ENCODE results near the gene ASTN2. TPM values are rescaled to one million over a fixed set of nuclear protein-coding genes. Genes with fewer than 3 reads are reported as not detected.

Gene ASTN2
- total and polyA plus RNA-seq, 2 experiments from 2014 or later = 5.8 to 7.5 TPM

DNA sequence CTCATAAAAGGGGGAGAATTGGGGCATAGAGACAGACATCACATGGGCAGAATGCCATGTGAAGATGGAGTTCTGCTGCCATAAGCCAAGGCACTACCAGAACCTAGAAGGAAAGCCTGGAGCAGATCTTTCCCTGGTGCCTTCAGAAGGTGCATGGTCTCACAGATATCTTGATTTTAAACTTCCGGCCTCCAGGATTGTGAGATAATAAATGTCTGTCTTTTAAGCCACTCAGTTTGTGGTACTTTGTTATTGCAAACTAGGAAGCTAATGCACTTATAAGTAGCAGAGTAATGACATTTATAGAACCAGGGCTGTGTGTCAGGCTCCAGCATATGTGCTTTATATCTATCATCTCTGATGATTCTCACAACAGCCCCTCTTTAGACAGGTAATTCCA is 130.4 kb downstream of the ASTN2 start:
- TF ChIP-seq EZH2phosphoT487 (IDR thresholded peaks at IDR 0.05; ENCODE audit: insufficient read depth, low read depth) (no peak), EZH2 (IDR thresholded peaks at IDR 0.05; ENCODE audit: insufficient read depth, poor library complexity, severe bottlenecking) (no peak)
- no peak overlapping the region for H3K27ac ChIP-seq
- no peak overlapping the region for H2AFZ ChIP-seq
- no peaks in the 10 kb centered on the region for H3K27me3 ChIP-seq (replicated peaks; ENCODE audit: insufficient read depth)
- H3K79me2 ChIP-seq (ENCODE audit: insufficient read depth) = no peaks in the 10 kb centered on the region
- H3F3A ChIP-seq (ENCODE audit: insufficient read depth) = no peaks in the 10 kb centered on the region
- no peaks in the 10 kb centered on the region for H3K9me3 ChIP-seq (ENCODE audit: low read depth)
- WGBS, 2 experiments (ENCODE audit: low coverage in 1 of 2, low lambda C conversion rate in 2 of 2, missing lambda C conversion rate in 2 of 2) = 48 to 63% methylated on average over 1 of the region's 1 CpG
- DNase-seq = no peak
- no peaks in the 10 kb centered on the region for H4K20me1 ChIP-seq (ENCODE audit: insufficient read depth)
- H3K4me3 ChIP-seq = no peak overlapping the region
- no peak overlapping the region for H3K4me2 ChIP-seq (ENCODE audit: unreplicated experiment)
- H3K4me1 ChIP-seq (ENCODE audit: insufficient read depth) = no peaks in the 10 kb centered on the region
- in situ Hi-C loops (cut with MboI) = no loop called here
- no peaks in the 10 kb centered on the region for H3K9me2 ChIP-seq (ENCODE audit: insufficient read depth)
- H3K9ac ChIP-seq = no peak overlapping the region
- H3K36me3 ChIP-seq (ENCODE audit: low read depth) = no peaks in the 10 kb centered on the region

GRCh38 chr9:117282541-117282940 is 132.3 kb downstream of the ASTN2 start:
- Histone ChIP-seq H3K27ac (no peak overlapping the region), H3K79me2 (ENCODE audit: insufficient read depth) (no peaks in the 10 kb centered on the region), H3K4me2 (ENCODE audit: unreplicated experiment) (no peak overlapping the region), H2AFZ (no peak overlapping the region), H3K27me3 (replicated peaks; ENCODE audit: insufficient read depth) (no peaks in the 10 kb centered on the region), H3K4me3 (no peak overlapping the region), H3F3A (ENCODE audit: insufficient read depth) (no peaks in the 10 kb centered on the region), H3K9me2 (ENCODE audit: insufficient read depth) (no peaks in the 10 kb centered on the region), H3K36me3 (ENCODE audit: low read depth) (no peaks in the 10 kb centered on the region), H3K4me1 (ENCODE audit: insufficient read depth) (no peaks in the 10 kb centered on the region), H3K9me3 (ENCODE audit: low read depth) (no peaks in the 10 kb centered on the region), H4K20me1 (ENCODE audit: insufficient read depth) (no peaks in the 10 kb centered on the region), H3K9ac (no peak overlapping the region)
- TF ChIP-seq EZH2phosphoT487 (IDR thresholded peaks at IDR 0.05; ENCODE audit: insufficient read depth, low read depth) = no peak
- TF ChIP-seq EZH2 (IDR thresholded peaks at IDR 0.05; ENCODE audit: insufficient read depth, poor library complexity, severe bottlenecking) = no peak
- in situ Hi-C loops (cut with MboI) = no loop called here
- no peak for DNase-seq
- 16 to 35% methylated on average over 2 of the region's 2 CpGs for WGBS, 2 experiments (ENCODE audit: low coverage in 1 of 2, low lambda C conversion rate in 2 of 2, missing lambda C conversion rate in 2 of 2)

- no peak overlapping the region for H3K27ac ChIP-seq
- WGBS, 2 experiments (ENCODE audit: low coverage in 1 of 2, low lambda C conversion rate in 2 of 2, missing lambda C conversion rate in 2 of 2) = 0 to 3% methylated on average over 7 of the region's 7 CpGs
- H4K20me1 ChIP-seq (ENCODE audit: insufficient read depth) = no peaks in the 10 kb centered on the region
- no peaks in the 10 kb centered on the region for H3K9me3 ChIP-seq (ENCODE audit: low read depth)
- in situ Hi-C loops (cut with MboI) = no loop called here
- no peak overlapping the region for H3K4me3 ChIP-seq
- no peaks in the 10 kb centered on the region for H3K27me3 ChIP-seq (replicated peaks; ENCODE audit: insufficient read depth)
- H2AFZ ChIP-seq = no peak overlapping the region
- H3K9ac ChIP-seq = no peak overlapping the region
- TF ChIP-seq EZH2phosphoT487 (IDR thresholded peaks at IDR 0.05; ENCODE audit: insufficient read depth, low read depth) = no peak
- no peak for TF ChIP-seq EZH2 (IDR thresholded peaks at IDR 0.05; ENCODE audit: insufficient read depth, poor library complexity, severe bottlenecking)
- no peaks in the 10 kb centered on the region for H3F3A ChIP-seq (ENCODE audit: insufficient read depth)
- no peaks in the 10 kb centered on the region for H3K36me3 ChIP-seq (ENCODE audit: low read depth)
- no peak overlapping the region for H3K4me2 ChIP-seq (ENCODE audit: unreplicated experiment)
- H3K79me2 ChIP-seq (ENCODE audit: insufficient read depth) = no peaks in the 10 kb centered on the region
- H3K4me1 ChIP-seq (ENCODE audit: insufficient read depth) = no peaks in the 10 kb centered on the region
- no peaks in the 10 kb centered on the region for H3K9me2 ChIP-seq (ENCODE audit: insufficient read depth)
- no peak for DNase-seq
Measured at GRCh38 chr9:117278471-117279035, 136.3 kb downstream of the ASTN2 start.

GRCh38 chr9:117278020-117278419 is 136.8 kb downstream of the ASTN2 start:
- in situ Hi-C loops (cut with MboI) = no loop called here
- no peaks in the 10 kb centered on the region for H3K4me1 ChIP-seq (ENCODE audit: insufficient read depth)
- no peaks in the 10 kb centered on the region for H3K36me3 ChIP-seq (ENCODE audit: low read depth)
- no peaks in the 10 kb centered on the region for H3K27me3 ChIP-seq (replicated peaks; ENCODE audit: insufficient read depth)
- H3F3A ChIP-seq (ENCODE audit: insufficient read depth) = no peaks in the 10 kb centered on the region
- no peaks in the 10 kb centered on the region for H3K9me3 ChIP-seq (ENCODE audit: low read depth)
- H3K79me2 ChIP-seq (ENCODE audit: insufficient read depth) = no peaks in the 10 kb centered on the region
- no peak overlapping the region for H3K4me3 ChIP-seq
- no peaks in the 10 kb centered on the region for H3K9me2 ChIP-seq (ENCODE audit: insufficient read depth)
- no peak overlapping the region for H3K27ac ChIP-seq
- no peaks in the 10 kb centered on the region for H4K20me1 ChIP-seq (ENCODE audit: insufficient read depth)
- H3K9ac ChIP-seq = no peak overlapping the region
- no peak for TF ChIP-seq EZH2phosphoT487 (IDR thresholded peaks at IDR 0.05; ENCODE audit: insufficient read depth, low read depth)
- no peak for TF ChIP-seq EZH2 (IDR thresholded peaks at IDR 0.05; ENCODE audit: insufficient read depth, poor library complexity, severe bottlenecking)
- H3K4me2 ChIP-seq (ENCODE audit: unreplicated experiment) = no peak overlapping the region
- WGBS, 2 experiments (ENCODE audit: low coverage in 1 of 2, low lambda C conversion rate in 2 of 2, missing lambda C conversion rate in 2 of 2) = 2 to 3% methylated on average over 4 of the region's 4 CpGs
- H2AFZ ChIP-seq = no peak overlapping the region
- DNase-seq = no peak

GRCh38 chr9:117276444-117276843 is 138.4 kb downstream of the ASTN2 start:
- no peaks in the 10 kb centered on the region for H3K9me3 ChIP-seq (ENCODE audit: low read depth)
- H3K27me3 ChIP-seq (replicated peaks; ENCODE audit: insufficient read depth) = no peaks in the 10 kb centered on the region
- H3K9me2 ChIP-seq (ENCODE audit: insufficient read depth) = no peaks in the 10 kb centered on the region
- TF ChIP-seq EZH2 (IDR thresholded peaks at IDR 0.05; ENCODE audit: insufficient read depth, poor library complexity, severe bottlenecking) (no peak), EZH2phosphoT487 (IDR thresholded peaks at IDR 0.05; ENCODE audit: insufficient read depth, low read depth) (no peak)
- no peak overlapping the region for H2AFZ ChIP-seq
- no peak overlapping the region for H3K4me2 ChIP-seq (ENCODE audit: unreplicated experiment)
- in situ Hi-C loops (cut with MboI) = no loop called here
- H3K4me1 ChIP-seq (ENCODE audit: insufficient read depth) = no peaks in the 10 kb centered on the region
- no peak for DNase-seq
- WGBS, 2 experiments (ENCODE audit: low coverage in 1 of 2, low lambda C conversion rate in 2 of 2, missing lambda C conversion rate in 2 of 2) = 21 to 40% methylated on average over 2 to 3 of the region's 3 CpGs
- H3K79me2 ChIP-seq (ENCODE audit: insufficient read depth) = no peaks in the 10 kb centered on the region
- H4K20me1 ChIP-seq (ENCODE audit: insufficient read depth) = no peaks in the 10 kb centered on the region
- H3K9ac ChIP-seq = no peak overlapping the region
- H3K27ac ChIP-seq = no peak overlapping the region
- no peak overlapping the region for H3K4me3 ChIP-seq
- no peaks in the 10 kb centered on the region for H3K36me3 ChIP-seq (ENCODE audit: low read depth)
- H3F3A ChIP-seq (ENCODE audit: insufficient read depth) = no peaks in the 10 kb centered on the region

Measured in GM23248 (cell line).